GM12878 (cell line): Measurements from ENCODE around the gene TIGD4. TPM values are rescaled to one million over a fixed set of nuclear protein-coding genes. Genes with fewer than 3 reads are reported as not detected.

Experiments
- ATAC-seq: fragments of 200-7000 bp; cut with Tn5 transposase; 3 replicates; pipeline ENCODE4 v1.9.1; 2020; ENCODE audit warnings: mild to moderate bottlenecking, moderate library complexity
- Bru-seq: library from RNA; stranded (reverse); fragments of 400-500 nt; gene quantifications from one replicate; lab custom pipeline; 2021; lab: Mats Ljungman, UMichigan
- BruChase-seq, 2 experiments: library from RNA; stranded (reverse); fragments of 400-500 nt; gene quantifications; one replicate each; lab custom pipeline; 2021; lab: Mats Ljungman, UMichigan
- BruUV-seq: library from RNA; stranded (reverse); fragments of 400-500 nt; replicated peaks from 2 replicates; lab custom pipeline; 2021; lab: Mats Ljungman, UMichigan
- CTCF ChIA-PET: fragments of 300-600 bp; sonication (Branson Sonifier 250); formaldehyde crosslinking; extraction: SDS; loops from one replicate; lab custom pipeline; 2021; ENCODE audit warnings: inconsistent platforms; lab: Yijun Ruan, JAX
- POLR2A ChIA-PET: fragments of 350-600 bp; formaldehyde crosslinking; extraction: SDS; loops from one replicate; lab custom pipeline; 2021; ENCODE audit warnings: inconsistent platforms; lab: Charles Lee
- RAD21 ChIA-PET: fragments of 300-600 bp; sonication (Branson Sonifier 250); formaldehyde crosslinking; loops from one replicate; lab custom pipeline; 2023; ENCODE audit warnings: antibody characterized with exemption; ENCODE audit not compliant: unreplicated experiment; lab: Charles Lee
- SMC1A ChIA-PET: fragments of 300-600 bp; sonication (Branson Sonifier 250); formaldehyde crosslinking; loops from one replicate; lab custom pipeline; 2023; ENCODE audit not compliant: unreplicated experiment, uncharacterized antibody; lab: Charles Lee
- DNase-seq: peaks from one replicate; pipeline ENCODE4 v3.0.0-alpha.2; 2011; ENCODE audit warnings: low read depth, low spot score
- FAIRE-seq: peaks from 3 replicates; lab custom pipeline; 2011; peaks lifted over from hg19 to GRCh38; lab: Jason Lieb, UNC
- H2AFZ ChIP-seq: 2 replicates; pipeline ENCODE4 v1.6.0; 2011; ENCODE audit warnings: low read depth, low read length, control low read depth; ENCODE audit not compliant: control insufficient read depth
- H3K27ac ChIP-seq: 2 replicates; pipeline ENCODE4 v1.5.1; 2011; ENCODE audit warnings: control low read depth; ENCODE audit not compliant: control insufficient read depth, insufficient read depth
- H3K27me3 ChIP-seq, 2 experiments: replicated peaks in 1 of 2; 2 replicates each; pipeline versions ENCODE4 v1.6.0 to v1.6.1; 2011; ENCODE audit warnings: low read length in 1 of 2; ENCODE audit not compliant: control insufficient read depth in 2 of 2, insufficient read depth in 2 of 2
- H3K36me3 ChIP-seq, 2 experiments: 2 replicates each; pipeline ENCODE4 v1.5.1; 2011; ENCODE audit warnings: low read length in 1 of 2; ENCODE audit not compliant: control insufficient read depth in 2 of 2, insufficient read depth in 2 of 2
- H3K4me1 ChIP-seq: 2 replicates; pipeline ENCODE4 v1.6.1; 2011; ENCODE audit warnings: mild to moderate bottlenecking, low read length, moderate library complexity, mixed read lengths; ENCODE audit not compliant: control insufficient read depth, insufficient read depth
- H3K4me2 ChIP-seq: 2 replicates; pipeline ENCODE4 v1.6.0; 2011; ENCODE audit warnings: control low read depth; ENCODE audit not compliant: control insufficient read depth, insufficient read depth
- H3K4me3 ChIP-seq: fragments of 200-600 bp; sonication (generic); 2 replicates; pipeline ENCODE4 v1.5.1; 2016
- H3K79me2 ChIP-seq: 2 replicates; pipeline ENCODE4 v1.6.0; 2011; ENCODE audit warnings: low read length; ENCODE audit not compliant: control insufficient read depth, insufficient read depth
- H3K9ac ChIP-seq: 2 replicates; pipeline ENCODE4 v1.8.0; 2011; ENCODE audit warnings: low read length, control low read depth, mixed read lengths; ENCODE audit not compliant: control insufficient read depth, insufficient read depth
- H3K9me3 ChIP-seq: replicated peaks from 3 replicates; pipeline ENCODE4 v1.5.1; 2011; ENCODE audit warnings: mild to moderate bottlenecking, low read length; ENCODE audit not compliant: control insufficient read depth, insufficient read depth
- H4K20me1 ChIP-seq: 2 replicates; pipeline ENCODE4 v1.6.0; 2011; ENCODE audit not compliant: control insufficient read depth, insufficient read depth
- CBFB ChIP-seq: IDR thresholded peaks from 2 replicates; pipeline ENCODE4 v1.6.1; 2016; ENCODE audit warnings: antibody characterized with exemption, low read depth
- ELK1 ChIP-seq: IDR thresholded peaks from 2 replicates; pipeline ENCODE4 v1.6.1; 2012; ENCODE audit warnings: low read depth, low read length, improper control_type of control experiment
- ETV6 ChIP-seq, 2 experiments: fragments of 450-650 bp in 1 of 2; IDR thresholded peaks in 1 of 2; conservative IDR thresholded peaks in 1 of 2; 2 replicates each; pipeline ENCODE4 v1.6.1; 2014; ENCODE audit warnings: antibody characterized with exemption in 1 of 2, borderline replicate concordance in 1 of 2, low read depth in 1 of 2, mild to moderate bottlenecking in 1 of 2, moderate library complexity in 1 of 2
- NR2C2 ChIP-seq: IDR thresholded peaks from 2 replicates; pipeline ENCODE4 v1.6.1; 2011; ENCODE audit warnings: borderline replicate concordance, low read depth; ENCODE audit not compliant: control insufficient read depth, insufficient read length
- PAX5 ChIP-seq: IDR thresholded peaks from 2 replicates; pipeline ENCODE4 v1.6.1; 2011; ENCODE audit warnings: low read depth, low read length, borderline replicate concordance
- PML ChIP-seq: IDR thresholded peaks from 2 replicates; pipeline ENCODE4 v1.6.1; 2012; ENCODE audit warnings: low read length, inconsistent platforms
- WRNIP1 ChIP-seq: IDR thresholded peaks from 2 replicates; pipeline ENCODE4 v1.6.1; 2011; ENCODE audit warnings: low read depth, low read length, improper control_type of control experiment, borderline replicate concordance
- ZNF687 ChIP-seq: fragments of 450-650 bp; IDR thresholded peaks from 2 replicates; pipeline ENCODE4 v1.6.1; 2017; ENCODE audit warnings: mild to moderate bottlenecking, moderate library complexity
- WGBS: methylation state at CpG from one replicate; pipeline ENCODE4 v1.1.6; 2016; ENCODE audit warnings: low lambda C conversion rate; ENCODE audit not compliant: insufficient replicate concordance, insufficient coverage; ENCODE audit errors: missing lambda C conversion rate; 5-methylcytosine and 5-hydroxymethylcytosine counted together
- in situ Hi-C: fragments of 300-500 bp; cut with MboI; formaldehyde crosslinking; loops from 9 replicates; pipeline ENCODE4 v1.14.3; 2018; ENCODE audit warnings: mixed read lengths
- intact Hi-C: fragments of 100-400 bp; cut with micrococcal nuclease; formaldehyde crosslinking; loops from one replicate; pipeline ENCODE4 v1.14.2; 2022; ENCODE audit not compliant: unreplicated experiment
- long read RNA-seq, 2 experiments: library from polyadenylated mRNA; unstranded; transcript quantifications; one replicate each; pipeline ENCODE4 v2.0.0, GENCODE V29; 2019 to 2020
- polyA minus RNA-seq, 3 experiments: library from RNA; depleted of rRNA, polyadenylated mRNA; stranded (reverse); fragments of >200 nt; gene quantifications; 2 replicates each; pipeline ENCODE4 v1.2.3, GENCODE V29; 2011
- polyA plus RNA-seq, 11 experiments: library from polyadenylated mRNA; depleted of rRNA in 4 of 11; unstranded in 6 of 11; stranded (reverse) in 5 of 11; fragments of >200 nt; fragmentation: Nextera tagmentation in 4 of 11; fragmentation: Illumina TruSeq in 1 of 11; extraction: Ambion mirVana in 4 of 11; extraction: Trizol in 1 of 11; gene quantifications; 1 replicate in 1 of 11; 2 replicates in 10 of 11; pipeline versions ENCODE4 v1.2.1 to v1.2.3, GENCODE V29; 2011 to 2016; ENCODE audit warnings: inconsistent platforms in 2 of 11, missing spikeins in 2 of 11, low read depth in 1 of 11
- total RNA-seq, 4 experiments: library from RNA; depleted of rRNA in 3 of 4; stranded (reverse); fragments of >200 nt in 3 of 4; fragmentation: Illumina TruSeq in 1 of 4; extraction: Trizol in 1 of 4; gene quantifications; 2 replicates each; pipeline versions ENCODE4 v1.2.1 to v1.2.3, GENCODE V29; 2013 to 2021

Gene TIGD4
- 1.5 and 1.8 TPM in 2 replicates for total RNA-seq (2013; cell fraction: nucleolus; rRNA removed)
- total RNA-seq (2014; rRNA removed) (0.54 and 0.56 TPM in 2 replicates), total RNA-seq (2014; rRNA removed; fragmentation: Illumina TruSeq; extraction: Trizol) (0.76 and 0.97 TPM in 2 replicates), total RNA-seq (2021) (0.45 and 0.46 TPM in 2 replicates), polyA plus RNA-seq (2011; rRNA removed) (0.20 and 0.39 TPM in 2 replicates), polyA plus RNA-seq (2014; fragmentation: Illumina TruSeq; extraction: Trizol) (0.41 and 0.63 TPM in 2 replicates), polyA plus RNA-seq (2014; fragmentation: Nextera tagmentation; extraction: Ambion mirVana) (under 1 TPM; 0.24 to 0.31 TPM), polyA plus RNA-seq (2014; rRNA removed) (0.50 and 0.53 TPM in 2 replicates), polyA plus RNA-seq (2016; fragmentation: Nextera tagmentation; extraction: Ambion mirVana) (1 to 10 TPM in 1 of 2 experiments, under 1 TPM in 1; 0.46 to 1.6 TPM), polyA minus RNA-seq (2011; rRNA and poly(A)+ RNA removed) (0.07 TPM in 1 of 2 replicates, not detected in the other), Bru-seq, nascent RNA (percentile 43 among the genes with signal in this experiment), BruChase-seq, experiment 1, labeled RNA remaining after a 6-hour chase (percentile 40 among the genes with signal in this experiment), BruChase-seq, experiment 2, labeled RNA remaining after a 2-hour chase (percentile 42 among the genes with signal in this experiment)
- not detected for polyA plus RNA-seq (2011; ENCODE audit: low read depth)
- 0.03 and 0.12 TPM in 2 replicates for polyA plus RNA-seq (2011; cell fraction: cytosol; rRNA removed)
- 0.07 and 0.22 TPM in 2 replicates for polyA plus RNA-seq (2011; cell fraction: nucleus; rRNA removed)
- 0.13 TPM in 1 of 2 replicates, not detected in the other for polyA plus RNA-seq (2012)
- not detected in 2 replicates for polyA minus RNA-seq (2011; cell fraction: cytosol; rRNA and poly(A)+ RNA removed)
- 0.48 and 0.67 TPM in 2 replicates for polyA minus RNA-seq (2011; cell fraction: nucleus; rRNA and poly(A)+ RNA removed)
- long read RNA-seq, experiment 1 = 0 reads
- long read RNA-seq, experiment 2, partial matches to known transcripts = 0 of 1 reads
- long read RNA-seq, experiment 2, other reads (novel, unspliced or antisense) = 0 of 1 reads

GRCh38 chr4:152779513-152780266, at the start of gene TIGD4, which contains the start of gene ARFIP1:
Gene TIGD4 (minus strand): TSS chr4:152779730. CDS start chr4:152771004, 8,726 bp downstream.
Gene ARFIP1 (plus strand): TSS chr4:152779954. CDS start chr4:152829634, 49,680 bp downstream.
- SMC1A ChIA-PET = interaction anchor here (0.6 to 2.7 kb wide), 16 partner anchors 8 to 1677 kb away, joined by 3 to 18 read pairs (median 5); no protein-coding TSS in a partner anchor
- intact Hi-C loops = loop anchor here (5.0 kb wide), 1 partner anchor 137 kb away; no protein-coding TSS in a partner anchor
- Histone ChIP-seq H3K4me3 (peak within 1 kb of the TSS; percentile 91), H3K79me2 (peaks cover 33% of the 10 kb centered on the region), H3K27ac (peak within 1 kb of the TSS; percentile 87), H3K9ac (peak within 1 kb of the TSS; percentile 81), H3K9me3 (no peaks in the 10 kb centered on the region), H2AFZ (peak within 1 kb of the TSS; percentile 98), H3K27me3 (no peaks in the 10 kb centered on the region), H3K4me2 (peak within 1 kb of the TSS; percentile 70), H3K36me3 (no peaks in the 10 kb centered on the region), H4K20me1 (no peaks in the 10 kb centered on the region), H3K4me1 (peaks cover 5% of the 10 kb centered on the region)
- POLR2A ChIA-PET = interaction anchor here (0.6 to 1.5 kb wide), 3 partner anchors 10 to 82 kb away, joined by 3 to 5 read pairs (median 3); no protein-coding TSS in a partner anchor
- in situ Hi-C loops = loop anchor here (25.0 kb wide), 1 partner anchor 1667 kb away; no protein-coding TSS in a partner anchor
- CTCF ChIA-PET = interaction anchor here (0.6 to 3.4 kb wide), 22 partner anchors 9 to 371 kb away, joined by 3 to 23 read pairs (median 6); partner anchors contain the start of gene TMEM154
- DNase-seq (peak; percentile 90), FAIRE-seq (peak; percentile 91), ATAC-seq (peak; percentile 93)
- RAD21 ChIA-PET = interaction anchor here (0.6 to 2.3 kb wide), 20 partner anchors 10 to 394 kb away, joined by 3 to 8 read pairs (median 4); no protein-coding TSS in a partner anchor
- no TSS peak for BruUV-seq
- 3% methylated on average over 55 of the region's 55 CpGs for WGBS
- peak in 1 of 2 experiments; percentile 82; a peak in 2 of 4 replicates for TF ChIP-seq ETV6 (conservative IDR thresholded peaks at IDR 0.05 in 1 of 2, IDR thresholded peaks at IDR 0.05 in 1 of 2; ENCODE audit: borderline replicate concordance in 1 of 2, low read depth in 1 of 2)
- TF ChIP-seq CBFB = peak; percentile 80; the same call in 1 of the 2 replicates
- peak; percentile 78; the same call in 1 of the 2 replicates for TF ChIP-seq ELK1
- peak; percentile 63; the same call in 1 of the 2 replicates for TF ChIP-seq PML
- TF ChIP-seq WRNIP1 = no peak
- peak; percentile 65 for TF ChIP-seq ZNF687
- peak; percentile 51; the same call in 1 of the 2 replicates for TF ChIP-seq PAX5
- no peak for TF ChIP-seq NR2C2
